GM12801 (cell line): Measurements from ENCODE around the gene KMT5C.

Experiments
- TF ChIP-seq, protein P1 (sequence below): IDR thresholded peaks from one replicate; pipeline ENCODE4 v1.5.1; 2011; ENCODE audit warnings: control low read depth; ENCODE audit not compliant: insufficient read length; ENCODE audit errors: extremely low read depth

Gene KMT5C

DNA sequence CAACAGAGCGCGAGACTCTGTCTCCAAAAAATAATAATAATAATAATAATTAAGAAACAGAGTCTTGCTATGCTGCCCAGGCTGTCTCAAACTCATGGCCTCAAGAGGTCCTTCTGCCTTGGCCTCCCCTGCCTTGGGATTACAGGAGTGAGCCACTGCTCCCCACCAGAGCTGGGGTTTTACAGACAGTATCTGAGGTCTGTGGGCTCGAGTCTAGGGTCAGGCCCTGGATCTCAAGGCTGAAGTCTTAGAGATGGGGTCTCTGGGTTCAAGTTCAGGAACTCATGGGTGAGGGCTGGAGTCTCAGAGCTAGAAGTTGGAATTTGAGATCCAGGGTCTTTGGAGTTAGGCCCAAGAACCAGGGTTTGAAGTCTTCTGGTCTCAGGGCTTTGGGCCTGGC lies 27.1 kb downstream of the KMT5C start:
- TF ChIP-seq, protein P1, sequence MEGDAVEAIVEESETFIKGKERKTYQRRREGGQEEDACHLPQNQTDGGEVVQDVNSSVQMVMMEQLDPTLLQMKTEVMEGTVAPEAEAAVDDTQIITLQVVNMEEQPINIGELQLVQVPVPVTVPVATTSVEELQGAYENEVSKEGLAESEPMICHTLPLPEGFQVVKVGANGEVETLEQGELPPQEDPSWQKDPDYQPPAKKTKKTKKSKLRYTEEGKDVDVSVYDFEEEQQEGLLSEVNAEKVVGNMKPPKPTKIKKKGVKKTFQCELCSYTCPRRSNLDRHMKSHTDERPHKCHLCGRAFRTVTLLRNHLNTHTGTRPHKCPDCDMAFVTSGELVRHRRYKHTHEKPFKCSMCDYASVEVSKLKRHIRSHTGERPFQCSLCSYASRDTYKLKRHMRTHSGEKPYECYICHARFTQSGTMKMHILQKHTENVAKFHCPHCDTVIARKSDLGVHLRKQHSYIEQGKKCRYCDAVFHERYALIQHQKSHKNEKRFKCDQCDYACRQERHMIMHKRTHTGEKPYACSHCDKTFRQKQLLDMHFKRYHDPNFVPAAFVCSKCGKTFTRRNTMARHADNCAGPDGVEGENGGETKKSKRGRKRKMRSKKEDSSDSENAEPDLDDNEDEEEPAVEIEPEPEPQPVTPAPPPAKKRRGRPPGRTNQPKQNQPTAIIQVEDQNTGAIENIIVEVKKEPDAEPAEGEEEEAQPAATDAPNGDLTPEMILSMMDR: no peak

DNA sequence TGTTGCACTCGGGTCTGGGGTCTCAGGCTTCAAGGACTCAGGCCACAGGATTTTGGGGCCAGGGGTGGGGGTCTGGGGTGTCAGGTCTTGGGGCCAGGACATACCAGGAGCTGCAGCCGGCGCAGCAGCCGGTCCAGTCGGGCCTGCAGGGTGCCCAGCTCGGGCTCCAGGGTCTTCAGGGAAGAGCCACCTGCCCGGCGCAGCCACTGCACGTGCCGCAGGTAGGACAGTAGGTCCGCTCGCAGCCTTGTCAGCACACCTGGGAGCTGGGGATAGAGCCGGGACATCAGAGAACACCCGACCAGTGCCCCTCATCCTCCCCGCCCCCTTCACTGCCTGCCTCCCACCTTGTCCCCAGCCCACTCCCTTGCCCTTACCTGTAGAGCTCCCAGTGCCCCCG lies 28.4 kb downstream of the KMT5C start:
- TF ChIP-seq, protein P1: no peak

DNA sequence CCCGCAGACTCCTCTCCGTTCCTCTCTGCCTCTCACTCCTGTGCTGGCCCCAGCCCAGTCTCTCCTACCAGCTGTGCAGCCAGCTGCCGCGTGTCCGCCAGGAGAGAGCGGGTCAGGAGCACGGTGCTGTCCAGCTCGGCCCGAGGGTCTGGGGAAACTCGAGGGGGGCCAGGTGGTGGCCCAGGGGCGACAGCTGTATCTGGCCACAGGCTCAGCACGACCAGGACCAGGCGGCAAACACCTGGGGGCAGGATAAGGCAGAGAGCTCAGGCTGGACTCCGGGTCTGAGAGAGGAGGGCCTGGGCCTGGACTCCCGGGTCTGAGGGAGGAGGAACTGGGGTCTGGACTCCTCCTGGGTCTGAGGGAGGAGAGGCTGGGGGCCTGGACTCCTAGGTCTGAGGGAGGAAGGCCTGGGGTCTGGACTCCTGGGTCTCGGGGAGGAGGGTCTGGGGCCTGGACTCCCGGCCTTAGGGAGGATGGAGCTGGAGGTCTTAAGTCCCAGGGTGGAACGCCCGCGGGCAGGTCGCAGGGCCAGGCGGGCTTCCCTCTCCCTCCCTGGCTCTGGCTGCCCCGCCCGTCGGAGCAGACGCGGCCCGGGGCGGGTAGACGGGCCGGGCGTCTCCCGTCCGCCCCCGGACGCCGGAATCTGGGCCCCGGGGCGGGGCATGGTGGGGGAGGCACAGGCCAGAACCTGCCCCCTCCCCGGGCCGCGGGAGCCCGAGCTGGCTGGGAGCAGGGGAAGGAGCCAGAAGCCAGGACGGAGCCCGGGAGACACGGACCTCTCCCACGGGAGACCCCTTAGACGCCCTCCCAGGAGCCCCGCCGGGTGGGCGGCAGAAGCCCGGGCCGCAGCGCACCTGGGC lies 29.3 kb downstream of the KMT5C start:
- TF ChIP-seq, protein P1: no peak

DNA sequence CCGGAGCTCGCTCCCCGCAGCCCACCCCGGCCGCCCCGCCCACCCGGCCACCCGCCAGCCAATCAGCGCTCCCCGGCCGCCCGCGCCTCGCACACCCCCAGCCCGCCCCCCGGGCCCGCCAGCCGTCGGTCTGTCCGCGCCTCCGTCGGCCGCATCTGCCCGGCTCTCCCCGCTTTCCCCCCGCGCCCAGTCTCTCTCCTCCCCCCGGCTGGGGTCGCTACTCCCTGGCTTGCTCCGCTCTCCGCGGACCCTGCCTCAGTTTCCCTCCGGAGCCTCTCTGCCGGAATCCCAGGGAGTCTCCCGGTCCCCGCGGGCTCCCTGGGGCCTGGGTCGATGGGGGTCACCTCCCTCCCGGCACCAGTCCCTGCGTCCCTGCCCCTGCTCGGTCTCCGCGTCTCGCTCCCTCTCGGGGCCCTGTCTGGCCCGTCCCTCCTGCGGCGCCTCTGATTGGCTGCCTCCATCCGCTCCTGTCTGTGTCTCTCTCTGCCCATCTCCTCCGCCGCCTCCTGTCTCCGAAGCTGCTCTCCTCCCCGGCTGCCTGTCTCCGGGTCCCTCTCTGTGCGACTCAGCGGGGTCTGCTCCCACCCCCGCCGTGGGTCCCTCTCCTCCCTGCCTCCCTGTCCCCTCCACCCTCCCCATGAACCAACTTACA lies 30.1 kb downstream of the KMT5C start:
- TF ChIP-seq, protein P1: no peak

DNA sequence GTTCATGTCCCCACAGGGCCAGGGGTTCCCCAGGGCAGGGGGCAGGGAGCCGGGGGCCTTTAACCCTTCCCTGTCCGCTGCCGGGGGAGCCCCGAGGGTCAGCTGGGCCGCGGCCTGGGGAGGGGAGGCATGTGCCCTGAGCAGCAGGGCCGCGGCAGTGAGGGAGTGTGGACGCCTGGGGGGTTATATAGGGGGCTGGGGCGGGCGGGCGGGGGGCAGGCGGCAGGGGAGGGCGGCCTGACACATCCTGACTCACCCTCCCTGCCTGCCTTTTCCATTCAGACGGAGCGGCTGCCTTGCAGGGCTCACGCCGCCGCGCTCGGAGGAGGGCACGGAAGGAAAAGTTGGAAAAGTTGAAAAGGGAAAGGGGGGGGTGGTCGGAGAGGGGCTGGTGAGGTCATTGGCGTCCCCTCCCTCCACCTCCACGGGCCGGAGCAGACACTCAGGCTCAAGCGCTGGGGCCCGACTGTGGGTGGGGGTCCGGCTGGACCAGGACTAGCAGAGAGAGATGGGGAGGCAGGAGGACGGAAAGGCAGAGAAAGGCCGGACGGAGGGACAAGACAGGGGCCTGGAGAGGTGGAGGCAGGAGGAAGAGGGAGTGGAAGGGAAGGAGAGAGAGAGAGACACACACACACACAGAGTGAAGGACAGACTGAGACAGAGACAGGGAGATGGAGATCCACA lies 30.8 kb downstream of the KMT5C start, which contains the start of gene IL11:
TSS of gene IL11 (minus strand) at position 159 of the 684 bp plus-strand sequence. CDS start at position 6, 153 bp downstream.
- TF ChIP-seq, protein P1: no peak

DNA sequence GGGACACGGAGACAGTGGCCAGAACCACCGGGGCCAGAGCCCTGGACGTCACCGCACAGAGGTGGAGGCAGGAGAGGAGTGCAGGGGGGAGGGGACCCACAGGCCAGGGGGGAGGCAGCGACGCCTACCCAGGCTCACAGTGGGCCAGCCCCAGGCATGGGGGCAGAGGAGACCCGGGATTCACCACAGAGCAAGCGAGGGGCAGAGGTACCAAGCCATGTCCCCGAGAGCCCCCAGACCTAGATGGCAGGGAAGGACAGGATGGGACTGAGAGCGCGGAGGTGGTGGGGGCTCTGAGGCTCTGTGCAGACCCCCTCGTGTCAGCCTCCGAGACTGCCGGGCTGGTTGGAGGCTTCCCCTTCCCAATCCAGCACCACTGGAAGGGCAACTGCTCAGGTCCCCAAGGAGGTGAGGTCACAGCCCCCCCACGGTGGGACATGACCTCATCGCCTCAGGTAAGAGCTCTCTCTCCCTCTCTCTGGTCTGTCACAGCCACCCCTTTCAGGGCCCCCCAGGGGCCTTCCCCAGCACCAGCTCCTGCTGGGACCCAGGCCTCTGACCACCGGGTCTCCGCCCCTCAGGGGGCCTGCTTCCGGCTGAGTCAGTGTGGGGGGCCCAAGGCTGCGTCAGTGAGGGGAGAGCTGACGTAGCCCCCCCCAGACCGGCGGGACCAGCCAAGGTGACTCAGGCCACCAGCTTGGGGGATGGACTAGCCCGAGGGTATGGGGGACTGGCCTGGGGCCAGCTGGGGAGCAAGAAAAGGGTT lies 32.8 kb downstream of the KMT5C start:
- TF ChIP-seq, protein P1: no peak
